Measurements from ENCODE around the gene GNG7. TPM values are rescaled to one million over a fixed set of nuclear protein-coding genes. Genes with fewer than 3 reads are reported as not detected.

The GNG7 gene
- total RNA-seq, 1 experiment from 2014 or later = 1.1 TPM

DNA sequence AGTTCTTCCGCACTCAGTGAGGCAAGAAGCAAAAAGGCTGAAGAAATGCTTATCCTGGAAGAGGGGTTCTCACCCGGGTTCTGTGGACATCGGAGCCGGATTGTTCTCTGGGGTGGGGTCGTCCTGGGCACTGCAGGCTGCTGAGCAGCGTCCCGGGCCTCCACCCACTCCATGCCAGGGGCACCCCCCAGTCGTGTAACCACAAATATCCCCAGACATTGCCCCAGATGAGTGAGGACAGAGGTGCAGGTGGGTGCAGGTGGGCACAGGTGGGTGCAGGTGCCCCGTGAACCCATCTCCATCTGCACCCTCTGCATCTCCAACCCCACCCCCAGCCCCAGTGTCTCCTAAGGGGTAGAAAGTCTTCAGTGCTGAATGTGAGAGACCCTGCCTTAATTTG is 67.5 kb downstream of the GNG7 start:
- no peak overlapping the region for H3K4me3 ChIP-seq (ENCODE audit: low read length)
- H3K9me3 ChIP-seq (ENCODE audit: low read length) = no peaks in the 10 kb centered on the region
- TF ChIP-seq EZH2phosphoT487 (IDR thresholded peaks at IDR 0.05; ENCODE audit: borderline replicate concordance, low read length) (no peak), EZH2 (IDR thresholded peaks at IDR 0.05; ENCODE audit: low read length, unreplicated experiment) (no peak)
- TF ChIP-seq, protein P1, sequence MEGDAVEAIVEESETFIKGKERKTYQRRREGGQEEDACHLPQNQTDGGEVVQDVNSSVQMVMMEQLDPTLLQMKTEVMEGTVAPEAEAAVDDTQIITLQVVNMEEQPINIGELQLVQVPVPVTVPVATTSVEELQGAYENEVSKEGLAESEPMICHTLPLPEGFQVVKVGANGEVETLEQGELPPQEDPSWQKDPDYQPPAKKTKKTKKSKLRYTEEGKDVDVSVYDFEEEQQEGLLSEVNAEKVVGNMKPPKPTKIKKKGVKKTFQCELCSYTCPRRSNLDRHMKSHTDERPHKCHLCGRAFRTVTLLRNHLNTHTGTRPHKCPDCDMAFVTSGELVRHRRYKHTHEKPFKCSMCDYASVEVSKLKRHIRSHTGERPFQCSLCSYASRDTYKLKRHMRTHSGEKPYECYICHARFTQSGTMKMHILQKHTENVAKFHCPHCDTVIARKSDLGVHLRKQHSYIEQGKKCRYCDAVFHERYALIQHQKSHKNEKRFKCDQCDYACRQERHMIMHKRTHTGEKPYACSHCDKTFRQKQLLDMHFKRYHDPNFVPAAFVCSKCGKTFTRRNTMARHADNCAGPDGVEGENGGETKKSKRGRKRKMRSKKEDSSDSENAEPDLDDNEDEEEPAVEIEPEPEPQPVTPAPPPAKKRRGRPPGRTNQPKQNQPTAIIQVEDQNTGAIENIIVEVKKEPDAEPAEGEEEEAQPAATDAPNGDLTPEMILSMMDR (conservative IDR thresholded peaks at IDR 0.05; ENCODE audit: low read depth, low read length) = no peak
- no peak overlapping the region for H2AFZ ChIP-seq (ENCODE audit: low read length)
- H3F3A ChIP-seq (ENCODE audit: low read length, unreplicated experiment) = no peaks in the 10 kb centered on the region
- H3K9ac ChIP-seq (ENCODE audit: low read length) = no peak overlapping the region
- intact Hi-C loops (cut with micrococcal nuclease) = no loop called here
- no peaks in the 10 kb centered on the region for H3K27me3 ChIP-seq (ENCODE audit: low read length)
- ATAC-seq = no peak
- H3K79me2 ChIP-seq (ENCODE audit: low read length) = no peaks in the 10 kb centered on the region
- no peaks in the 10 kb centered on the region for H4K20me1 ChIP-seq (ENCODE audit: low read length)
- ChIA-PET POLR2A (ENCODE audit: unreplicated experiment) (no interaction called here), CTCF (no interaction called here)
- H3K36me3 ChIP-seq (ENCODE audit: low read depth, low read length) = no peaks in the 10 kb centered on the region
- no peak for DNase-seq
- H3K4me2 ChIP-seq (ENCODE audit: low read length) = no peak overlapping the region
- no peaks in the 10 kb centered on the region for H3K9me2 ChIP-seq (replicated peaks; ENCODE audit: low read length)
- peaks cover 15% of the 10 kb centered on the region for H3K4me1 ChIP-seq (ENCODE audit: insufficient read depth, low read length)
- H3K27ac ChIP-seq (ENCODE audit: low read length) = no peak overlapping the region
- no TSS peak for BruUV-seq (replicated peaks)

DNA sequence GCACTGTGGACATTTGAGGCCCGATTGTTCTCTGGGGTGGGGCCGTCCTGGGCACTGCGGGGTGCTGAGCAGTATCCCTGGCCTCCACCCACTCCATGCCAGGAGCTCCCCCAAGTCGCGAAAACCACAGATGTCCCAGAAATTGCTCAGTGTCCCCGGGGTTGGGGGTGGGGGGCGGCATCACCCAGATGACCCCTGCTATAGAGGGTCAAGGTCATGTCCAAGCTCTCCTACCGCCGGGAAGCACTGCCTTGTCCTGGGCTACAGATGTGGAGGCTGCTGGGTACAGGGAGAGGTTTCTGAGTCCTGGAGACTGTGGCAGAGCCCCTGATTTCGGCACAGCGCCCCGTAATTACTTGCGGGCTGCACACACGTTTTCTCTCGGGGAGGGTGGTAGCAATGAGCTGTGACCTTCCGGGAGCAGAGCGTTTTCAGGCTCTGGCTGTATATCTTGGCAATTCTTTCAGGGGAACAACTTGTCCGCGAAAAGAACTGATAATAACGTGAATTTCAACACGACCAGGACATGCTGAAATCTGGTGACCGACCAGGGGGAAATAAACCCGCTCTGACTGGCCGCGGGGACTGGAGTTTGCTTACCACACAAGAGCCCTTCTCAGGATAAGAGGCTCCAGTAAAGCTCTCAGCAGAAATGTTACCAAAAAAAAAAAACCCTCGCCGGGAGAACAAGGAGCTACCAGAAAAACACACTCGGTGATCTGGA is 68.1 kb downstream of the GNG7 start:
- Histone ChIP-seq H3K27ac (ENCODE audit: low read length) (no peak overlapping the region), H3K79me2 (ENCODE audit: low read length) (no peaks in the 10 kb centered on the region), H3F3A (ENCODE audit: low read length, unreplicated experiment) (no peaks in the 10 kb centered on the region), H3K4me2 (ENCODE audit: low read length) (no peak overlapping the region), H3K4me1 (ENCODE audit: insufficient read depth, low read length) (peaks cover 15% of the 10 kb centered on the region), H3K36me3 (ENCODE audit: low read depth, low read length) (no peaks in the 10 kb centered on the region), H3K9me3 (ENCODE audit: low read length) (no peaks in the 10 kb centered on the region), H3K9me2 (replicated peaks; ENCODE audit: low read length) (no peaks in the 10 kb centered on the region), H3K27me3 (ENCODE audit: low read length) (no peaks in the 10 kb centered on the region), H4K20me1 (ENCODE audit: low read length) (no peaks in the 10 kb centered on the region), H3K9ac (ENCODE audit: low read length) (no peak overlapping the region), H3K4me3 (ENCODE audit: low read length) (no peak overlapping the region), H2AFZ (ENCODE audit: low read length) (no peak overlapping the region)
- intact Hi-C loops (cut with micrococcal nuclease) = no loop called here
- TF ChIP-seq EZH2 (IDR thresholded peaks at IDR 0.05; ENCODE audit: low read length, unreplicated experiment) = no peak
- TF ChIP-seq, protein P1 (conservative IDR thresholded peaks at IDR 0.05; ENCODE audit: low read depth, low read length) = no peak
- TF ChIP-seq EZH2phosphoT487 (IDR thresholded peaks at IDR 0.05; ENCODE audit: borderline replicate concordance, low read length) = no peak
- no peak for DNase-seq
- POLR2A ChIA-PET (ENCODE audit: unreplicated experiment) = no interaction called here
- CTCF ChIA-PET = no interaction called here
- ATAC-seq = no peak
- BruUV-seq (replicated peaks) = no TSS peak

DNA sequence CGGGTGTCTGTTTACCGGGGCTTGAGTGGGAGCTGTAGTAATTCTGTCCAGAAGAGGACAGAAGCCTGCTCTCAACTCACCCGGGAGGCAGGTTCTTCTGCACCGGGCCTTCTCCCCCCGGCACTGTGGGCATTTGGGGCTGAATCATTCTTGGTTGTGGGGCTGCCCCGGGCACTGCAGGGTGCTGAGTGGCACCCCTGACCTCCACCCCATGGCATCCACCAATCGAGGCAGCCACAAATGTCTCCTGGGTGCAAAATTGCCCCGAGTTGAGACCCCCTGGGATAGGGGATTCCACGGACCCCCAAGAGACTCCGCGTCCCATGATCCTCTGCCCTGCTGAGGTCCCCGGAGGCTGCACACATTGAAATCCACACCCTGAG is 68.8 kb downstream of the GNG7 start:
- CTCF ChIA-PET = no interaction called here
- no peaks in the 10 kb centered on the region for H4K20me1 ChIP-seq (ENCODE audit: low read length)
- no peaks in the 10 kb centered on the region for H3K36me3 ChIP-seq (ENCODE audit: low read depth, low read length)
- POLR2A ChIA-PET (ENCODE audit: unreplicated experiment) = no interaction called here
- DNase-seq (no peak), ATAC-seq (no peak)
- H3K4me1 ChIP-seq (ENCODE audit: insufficient read depth, low read length) = peaks cover 15% of the 10 kb centered on the region
- intact Hi-C loops (cut with micrococcal nuclease) = no loop called here
- H3K27me3 ChIP-seq (ENCODE audit: low read length) = no peaks in the 10 kb centered on the region
- H2AFZ ChIP-seq (ENCODE audit: low read length) = no peak overlapping the region
- no peaks in the 10 kb centered on the region for H3K9me2 ChIP-seq (replicated peaks; ENCODE audit: low read length)
- TF ChIP-seq, protein P1 (conservative IDR thresholded peaks at IDR 0.05; ENCODE audit: low read depth, low read length) = no peak
- TF ChIP-seq EZH2 (IDR thresholded peaks at IDR 0.05; ENCODE audit: low read length, unreplicated experiment) = no peak
- no peak for TF ChIP-seq EZH2phosphoT487 (IDR thresholded peaks at IDR 0.05; ENCODE audit: borderline replicate concordance, low read length)
- no peaks in the 10 kb centered on the region for H3K9me3 ChIP-seq (ENCODE audit: low read length)
- no peaks in the 10 kb centered on the region for H3F3A ChIP-seq (ENCODE audit: low read length, unreplicated experiment)
- H3K9ac ChIP-seq (ENCODE audit: low read length) = no peak overlapping the region
- H3K79me2 ChIP-seq (ENCODE audit: low read length) = no peaks in the 10 kb centered on the region
- no peak overlapping the region for H3K27ac ChIP-seq (ENCODE audit: low read length)
- H3K4me3 ChIP-seq (ENCODE audit: low read length) = no peak overlapping the region; the same call in 1 of the 2 replicates
- peak overlapping the region; percentile 50; the same call in 1 of the 2 replicates for H3K4me2 ChIP-seq (ENCODE audit: low read length)
- BruUV-seq (replicated peaks) = no TSS peak
